Stimulated activated CD4-positive, alpha-beta T cell treated with anti-CD3 and anti-CD28 coated beads, Interleukin-12 subunit alpha, Interleukin-12 subunit beta, amount 100 ng/mL, for 48 hours (primary cell): ENCODE results near the gene SUCLG2.
"Not testable (repeated sequence)": the region's sequence is repeated elsewhere in the genome, so short reads cannot be mapped to it uniquely, and the experiment has no call there.

Experiments
- DNase-seq, 3 donors: peaks; one replicate each; pipeline ENCODE4 v3.0.0-alpha.2; 2020; ENCODE audit warnings: low read depth in 2 of 3, low spot score in 1 of 3

Gene SUCLG2

DNA sequence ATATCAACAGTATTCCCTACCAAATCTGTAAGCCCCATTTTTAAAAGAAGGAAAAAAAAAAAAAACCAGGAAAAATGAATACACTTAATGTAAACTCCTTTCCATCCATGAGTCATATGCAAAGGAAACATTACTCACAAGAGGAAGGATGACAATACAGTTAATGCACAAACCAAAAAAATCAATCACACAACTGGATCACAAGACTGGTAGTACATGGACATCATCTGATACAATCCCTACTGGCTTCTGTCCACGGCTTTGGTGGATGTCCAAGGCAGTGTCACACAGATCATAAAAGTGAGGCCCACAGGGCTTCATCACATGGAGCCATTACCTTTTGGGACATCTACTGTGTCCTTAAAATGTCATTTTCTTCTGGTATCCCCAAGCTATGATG, 44.0 kb downstream of the SUCLG2 start:
- DNase-seq: no peak

DNA sequence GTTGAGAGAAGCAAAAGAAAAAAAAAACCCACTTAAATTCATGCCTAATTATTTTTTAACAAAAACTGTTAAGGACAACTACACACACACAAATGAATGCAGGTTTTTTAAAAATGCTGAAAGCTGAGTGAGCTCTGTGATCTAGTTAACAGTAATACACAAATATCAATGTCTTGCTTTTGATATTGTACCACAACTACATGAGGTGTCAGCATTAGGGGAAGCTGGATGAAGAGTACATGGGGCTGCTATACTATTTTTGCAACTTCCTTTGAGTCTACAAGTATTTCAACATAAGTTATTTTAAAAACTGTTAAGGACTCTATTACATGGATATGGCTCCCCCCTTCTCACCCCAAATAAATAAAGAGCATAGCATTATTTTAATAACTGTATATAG, 44.7 kb downstream of the SUCLG2 start:
- no peak for DNase-seq

DNA sequence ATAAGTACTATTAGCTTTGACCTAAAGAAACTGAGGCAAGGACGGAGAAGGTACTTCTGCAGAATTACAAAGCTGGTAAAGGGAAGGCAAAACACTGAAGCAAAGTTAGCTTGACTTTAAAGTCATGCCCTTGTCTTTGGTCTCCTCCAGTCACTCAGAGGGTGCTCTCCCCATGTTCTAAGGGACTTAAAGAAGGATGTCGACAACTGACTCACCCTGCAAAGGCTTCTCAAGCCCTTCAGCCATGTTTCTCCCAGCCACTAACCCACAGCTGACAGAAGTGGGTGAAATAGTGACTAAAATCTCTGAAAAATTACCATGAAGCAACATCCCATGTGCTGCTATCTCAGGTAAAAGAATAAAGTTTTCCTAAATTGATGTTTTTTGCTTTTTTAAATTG, 46.4 kb downstream of the SUCLG2 start:
- DNase-seq: no peak

DNA sequence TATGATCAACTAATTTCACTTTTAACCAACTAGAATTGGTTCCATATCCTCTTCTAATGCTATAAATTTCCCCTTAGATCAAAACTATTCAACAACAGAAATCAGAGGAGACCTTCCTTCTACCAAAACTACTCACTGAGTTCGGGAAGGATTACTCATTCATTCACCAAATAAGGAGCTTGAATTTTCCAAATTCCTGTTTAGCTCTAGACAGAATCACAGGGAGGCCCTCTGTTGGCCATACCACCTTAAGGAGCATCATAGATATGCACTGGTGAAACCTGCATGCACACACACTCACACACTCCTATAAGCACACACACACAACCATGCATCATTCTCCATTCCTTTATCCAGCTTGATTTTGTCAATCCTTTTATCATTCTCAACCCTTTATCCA, 49.0 kb downstream of the SUCLG2 start:
- no peak for DNase-seq

DNA sequence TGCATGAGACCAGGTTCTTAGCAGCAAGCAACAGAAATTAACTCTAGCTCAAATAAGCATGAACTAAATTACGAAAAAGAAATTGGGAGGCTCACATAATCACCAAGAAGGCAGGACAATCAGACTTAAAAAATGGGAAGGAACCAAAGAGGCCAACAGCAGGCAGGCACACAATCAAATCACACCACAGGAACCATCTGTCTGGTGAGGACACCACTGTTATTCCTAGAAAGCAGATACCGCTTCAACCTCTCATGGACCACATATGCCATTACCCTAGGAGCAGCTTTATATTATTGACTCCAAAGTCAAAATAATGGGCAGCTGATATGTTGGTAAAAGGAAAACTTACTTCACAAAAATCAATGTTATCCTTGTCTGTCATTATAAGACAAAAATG, 51.6 kb downstream of the SUCLG2 start:
- DNase-seq: no peak

DNA sequence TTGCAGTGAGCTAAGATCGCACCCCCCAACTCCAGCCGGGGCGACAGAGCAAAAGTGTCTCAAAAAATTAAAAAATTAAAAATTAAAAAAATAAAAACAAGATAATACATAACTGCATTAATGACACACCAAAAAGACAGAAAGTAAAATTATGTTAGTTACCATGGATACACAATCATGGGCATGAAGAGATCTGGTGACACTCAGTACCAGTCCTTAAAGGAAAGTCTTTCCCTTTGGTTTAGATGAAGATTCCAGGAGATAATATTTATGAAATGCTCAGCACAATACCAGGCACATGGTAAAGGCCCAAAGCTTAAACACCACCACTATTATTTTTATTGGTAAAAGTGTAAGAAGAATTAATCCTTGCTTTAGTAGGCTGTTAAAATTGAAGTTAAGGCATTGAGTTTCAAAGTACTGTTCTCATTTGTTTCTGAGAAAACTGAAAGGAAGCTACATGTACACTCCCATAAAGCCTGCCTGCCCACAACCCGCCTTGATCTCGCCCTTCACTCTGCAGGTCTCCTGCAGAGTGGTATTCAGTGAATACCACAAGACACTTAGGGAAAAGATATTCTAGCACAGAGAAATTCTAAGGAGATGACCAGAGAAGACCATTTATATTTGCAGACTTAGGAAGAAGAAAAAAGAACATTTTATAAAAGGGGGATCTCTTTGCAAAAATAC, 52.3 kb downstream of the SUCLG2 start:
- no peak for DNase-seq

DNA sequence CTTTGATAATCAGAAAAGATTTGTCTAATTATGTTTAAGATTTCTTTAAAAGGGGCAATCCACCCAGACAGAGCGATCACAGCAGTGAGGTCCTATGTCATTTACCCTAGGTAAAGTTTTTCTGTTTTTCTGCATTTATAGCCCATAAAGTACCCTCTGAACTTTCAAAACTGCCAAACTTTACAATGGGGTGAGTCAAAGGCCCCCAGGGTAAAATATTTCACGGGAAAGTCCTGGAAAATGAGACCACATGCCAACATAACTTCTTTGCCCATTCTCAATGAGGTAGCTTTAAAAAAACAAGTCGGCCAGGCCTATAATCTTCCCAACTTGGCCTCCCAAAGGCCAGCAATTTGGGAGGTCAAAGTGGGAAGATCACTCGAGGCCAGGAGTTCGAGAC, 53.0 kb downstream of the SUCLG2 start:
- no peak for DNase-seq

DNA sequence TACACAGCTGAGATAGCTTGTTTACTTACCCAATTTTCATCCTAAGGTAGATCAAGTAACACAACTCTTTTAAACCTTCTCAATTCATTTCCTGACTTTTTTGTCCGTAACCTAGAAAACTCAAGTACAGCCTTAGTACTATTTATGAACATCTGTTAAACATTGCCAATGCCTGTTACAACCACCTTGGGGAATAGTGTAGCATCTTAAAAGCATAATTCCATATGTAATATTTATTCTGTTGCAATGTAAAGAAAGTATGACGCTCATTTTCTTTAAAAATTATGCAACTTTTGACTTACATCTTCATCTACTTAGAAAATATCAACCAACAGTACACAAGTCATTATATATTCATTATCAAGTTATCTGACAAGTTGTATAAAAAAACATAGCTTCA, 54.6 kb downstream of the SUCLG2 start:
- no peak for DNase-seq

DNA sequence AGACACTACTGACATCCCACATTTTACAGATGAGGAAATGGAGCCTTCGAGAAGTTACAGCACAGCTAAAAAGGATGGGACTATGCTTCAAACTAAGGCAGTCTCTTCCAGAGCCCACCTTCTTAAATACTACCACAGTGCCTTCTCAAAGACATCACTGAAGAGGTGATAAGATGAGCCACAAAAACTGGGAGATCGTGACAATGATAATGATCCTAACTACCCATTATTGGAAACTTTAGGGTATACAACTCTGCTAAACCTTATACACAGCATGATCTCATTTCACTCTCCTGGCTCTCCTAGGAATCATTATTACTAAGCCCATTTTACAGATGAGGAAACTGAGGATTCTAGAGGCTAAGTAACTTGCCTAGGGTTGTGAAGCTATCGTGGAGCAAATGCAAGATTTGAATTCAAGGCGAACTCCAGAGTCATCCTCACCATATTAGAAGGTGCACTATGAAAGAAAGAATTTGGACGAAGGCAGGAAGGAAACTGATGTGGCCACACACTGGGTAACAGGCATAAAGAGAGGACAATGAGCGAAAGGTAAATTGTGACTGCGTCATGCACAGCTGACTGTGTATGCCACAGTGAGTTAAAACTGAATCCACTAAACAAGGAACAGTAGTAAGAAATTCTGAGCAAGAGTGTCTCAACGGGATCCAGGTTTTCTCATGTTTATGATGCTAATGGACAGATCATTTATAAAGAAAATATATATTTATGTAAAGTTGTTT, 55.4 kb downstream of the SUCLG2 start:
- DNase-seq: no peak

DNA sequence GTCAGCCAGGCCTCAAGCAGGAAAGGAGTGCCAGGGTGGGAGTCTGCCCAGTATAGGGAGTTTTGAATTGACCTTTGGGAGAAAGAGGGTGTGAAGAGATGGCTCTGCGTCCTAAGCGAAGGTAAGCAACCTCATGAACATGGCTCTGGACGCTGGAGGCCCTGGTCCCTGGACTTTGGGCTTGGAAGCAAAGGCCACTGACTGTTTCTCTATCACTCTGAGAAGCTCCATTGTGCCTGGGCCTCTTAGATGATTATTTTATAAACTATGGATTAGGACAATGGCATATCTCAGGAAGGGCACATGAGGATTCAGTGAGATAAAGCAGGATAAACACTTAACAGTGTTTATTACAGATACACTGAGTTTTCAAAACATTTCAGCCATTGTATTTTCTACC, 59.0 kb downstream of the SUCLG2 start:
- no peak for DNase-seq

DNA sequence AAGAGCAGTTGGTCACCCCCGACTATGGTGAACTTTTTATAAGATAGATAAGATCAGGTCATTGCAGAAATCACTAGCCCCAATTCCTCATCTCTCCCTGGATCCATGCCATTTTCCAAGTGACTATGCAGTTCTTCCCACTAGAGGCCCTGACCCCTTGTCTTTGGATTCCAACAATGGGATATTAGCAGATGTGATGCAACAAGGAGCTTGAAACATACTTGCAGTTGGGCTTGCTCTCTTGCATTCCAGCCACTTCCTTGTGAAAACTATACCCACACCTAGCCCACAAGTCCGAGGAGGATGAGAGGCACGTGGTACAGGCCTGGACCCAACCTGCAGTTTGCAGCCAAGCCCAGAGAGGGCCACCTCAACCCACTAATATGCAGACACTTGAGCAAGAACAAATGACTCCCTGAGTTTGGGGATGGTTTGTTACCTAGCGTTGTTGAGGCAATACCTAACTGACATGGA, 60.6 kb downstream of the SUCLG2 start:
- no peak for DNase-seq

DNA sequence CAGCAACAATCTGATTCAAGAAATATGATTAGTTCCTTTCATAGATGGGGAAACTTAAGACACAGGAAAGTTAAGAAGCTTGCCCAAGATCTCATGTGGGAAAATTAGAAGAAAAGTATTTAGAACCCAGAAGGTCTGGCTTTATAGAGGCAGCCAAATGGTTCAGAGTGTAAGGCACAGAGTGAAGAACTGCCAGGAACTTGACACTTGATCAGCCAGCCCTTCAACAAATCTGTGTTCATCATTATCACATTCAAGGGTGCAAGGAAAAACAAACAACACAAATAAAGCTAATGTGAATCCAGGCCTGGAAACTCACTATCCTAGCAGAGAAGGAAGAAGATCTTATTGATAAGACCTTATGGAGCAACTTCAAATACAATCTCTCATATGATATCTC, 62.4 kb downstream of the SUCLG2 start:
- no peak for DNase-seq

DNA sequence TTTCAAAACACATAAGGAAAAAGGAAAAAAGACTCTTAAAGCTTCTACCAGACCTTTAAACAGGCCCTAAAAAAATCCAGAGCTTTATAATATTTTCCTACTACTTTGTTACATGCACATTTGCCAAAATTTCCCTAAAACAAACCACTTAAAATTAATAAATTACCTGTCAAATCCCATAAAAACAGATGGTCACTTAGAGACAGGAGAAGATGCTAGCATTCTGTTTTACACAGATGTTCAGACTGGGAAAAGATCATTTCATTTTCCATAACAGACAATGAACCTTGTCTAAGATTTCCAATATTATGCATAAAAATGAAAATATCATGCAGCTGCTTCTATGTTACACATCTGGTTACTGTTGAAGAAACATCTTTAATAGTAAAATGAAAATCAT, 66.6 kb downstream of the SUCLG2 start:
- DNase-seq: no peak

DNA sequence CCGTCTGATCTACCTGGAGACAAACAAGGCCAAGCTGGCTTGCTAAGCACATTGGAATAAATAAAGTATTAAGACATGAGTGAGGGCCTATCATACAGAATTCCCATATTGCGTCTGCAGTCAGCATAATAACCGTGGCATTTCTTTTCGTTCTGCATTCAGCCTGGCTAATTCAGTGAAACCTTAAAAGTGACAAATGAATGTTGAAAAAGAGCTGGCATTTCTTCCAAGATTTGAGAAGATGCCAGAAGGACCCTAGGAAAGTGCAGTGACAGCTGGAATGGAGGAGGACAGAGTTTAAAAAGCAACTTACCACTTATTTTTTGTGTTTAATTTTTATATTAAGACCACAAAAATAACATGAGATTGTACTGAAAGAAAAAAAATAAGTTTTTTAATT, 67.1 kb downstream of the SUCLG2 start:
- DNase-seq: no peak

DNA sequence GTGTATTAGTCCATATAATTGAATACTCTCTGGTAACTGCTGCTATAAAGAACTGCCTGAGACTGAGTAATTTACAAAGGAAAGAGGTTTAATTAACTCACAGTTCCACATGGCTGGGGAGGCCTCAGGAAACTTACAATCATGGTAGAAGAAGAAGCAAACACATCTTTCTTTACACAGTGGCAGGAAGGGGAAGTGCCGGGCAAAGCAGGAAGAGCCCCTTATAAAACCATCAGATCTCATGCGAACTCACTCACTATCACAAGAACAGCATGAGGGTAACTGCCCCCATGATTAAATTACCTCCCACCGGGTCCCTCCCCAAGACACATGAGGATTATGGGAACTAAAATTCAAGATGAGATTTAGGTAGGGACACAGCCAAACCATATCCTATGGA, 69.8 kb downstream of the SUCLG2 start:
- DNase-seq: not testable (repeated sequence)

DNA sequence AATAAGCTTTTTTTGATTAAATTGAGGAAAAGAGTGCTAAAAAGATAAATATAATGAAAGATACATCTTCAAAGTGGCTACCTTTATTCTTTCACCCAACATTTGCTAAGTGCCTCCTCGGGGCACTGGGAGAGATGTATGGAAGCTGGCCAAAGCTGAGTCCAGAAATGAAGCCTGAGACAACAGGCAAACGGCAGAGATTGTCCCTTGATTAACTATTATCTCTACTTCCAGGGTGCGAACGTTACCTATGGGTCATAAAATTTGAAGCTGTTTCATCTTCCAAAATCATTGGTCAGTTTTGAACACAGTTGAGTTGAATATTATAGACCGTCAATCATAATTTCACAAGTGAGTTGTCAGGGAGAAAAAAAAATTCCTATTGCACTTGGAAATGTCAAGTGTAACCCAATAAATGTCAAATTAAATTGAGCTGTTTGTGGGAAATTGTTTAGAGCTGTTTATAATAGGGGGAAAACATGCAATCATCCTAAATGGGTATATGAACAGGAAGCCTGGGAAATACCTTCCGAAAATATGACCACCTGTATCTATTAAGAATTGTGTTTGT, 73.9 kb downstream of the SUCLG2 start:
- no peak for DNase-seq

DNA sequence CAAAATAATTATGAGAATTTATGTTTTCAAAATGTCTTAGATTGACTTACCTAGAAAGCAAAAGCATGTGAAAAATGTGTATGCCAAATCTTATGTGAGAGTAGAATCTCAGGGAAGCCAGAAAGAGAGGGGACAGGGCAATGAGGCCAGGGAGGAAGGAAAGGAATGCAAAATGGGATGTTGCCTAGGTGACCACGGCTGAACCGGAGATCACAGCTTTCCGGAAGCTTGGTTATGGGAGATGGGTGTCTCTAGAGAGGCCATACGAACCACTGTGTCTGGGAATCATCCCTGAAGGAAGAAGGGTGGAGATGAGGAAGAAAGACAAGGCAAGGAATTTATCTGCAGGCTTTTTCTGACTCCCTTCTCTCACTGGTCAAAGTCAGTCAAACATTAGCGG, 76.0 kb downstream of the SUCLG2 start:
- no peak for DNase-seq

DNA sequence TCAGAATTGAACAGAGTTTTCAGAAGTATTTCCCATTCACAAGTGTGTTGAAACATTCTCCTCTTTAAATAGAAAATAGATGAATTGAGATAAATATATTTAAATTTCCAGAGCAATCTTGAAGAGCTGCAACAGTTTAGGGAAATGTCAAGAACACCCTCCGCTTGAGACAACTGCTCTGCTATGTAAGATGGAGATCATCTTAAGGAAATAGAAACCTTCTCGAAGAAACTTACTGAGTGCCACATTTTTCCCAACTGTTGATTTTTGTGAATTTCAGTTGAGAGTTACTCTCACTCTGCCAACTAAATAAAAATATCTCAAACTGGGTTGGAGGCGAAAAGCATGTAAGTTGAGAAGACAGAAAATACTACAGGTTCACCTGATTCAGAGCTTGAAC, 78.0 kb downstream of the SUCLG2 start:
- no peak for DNase-seq

DNA sequence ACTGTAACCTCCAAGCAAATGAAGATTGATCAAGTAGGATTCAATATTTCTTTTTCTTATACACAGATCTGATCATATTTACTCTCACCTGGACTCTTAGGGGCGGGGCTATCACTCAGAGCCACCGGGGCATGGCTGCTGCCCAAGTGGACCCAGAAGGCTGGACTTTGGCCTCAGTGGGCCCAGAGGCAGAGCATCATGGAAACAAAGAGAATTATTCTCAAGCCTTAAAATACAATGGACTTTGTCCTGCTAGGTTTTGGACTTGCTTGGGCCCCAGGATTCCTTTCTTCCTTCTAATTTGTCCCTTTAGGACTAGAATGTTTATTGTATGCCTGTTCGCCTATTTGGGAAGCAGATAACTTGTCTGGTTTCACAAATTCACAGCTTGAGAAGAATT, 85.1 kb downstream of the SUCLG2 start:
- no peak for DNase-seq

DNA sequence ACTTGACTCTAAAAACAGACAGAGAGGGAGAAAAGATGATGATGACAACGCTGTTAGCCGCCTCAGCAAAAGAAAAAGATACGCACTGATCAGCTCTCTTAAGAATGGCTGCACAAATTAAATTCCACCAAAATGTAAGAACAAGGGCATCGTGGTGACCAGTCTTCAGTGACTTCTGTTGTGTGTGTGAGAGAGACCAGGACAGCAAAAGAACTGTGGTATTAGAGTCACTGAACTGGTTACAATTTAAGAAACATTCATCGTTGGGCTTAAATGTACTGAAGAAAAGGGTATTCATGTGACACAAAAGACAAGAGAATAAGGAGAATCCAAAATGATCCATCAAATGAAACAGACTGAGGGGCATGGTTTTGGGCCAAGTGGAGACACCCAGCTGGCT, 86.5 kb downstream of the SUCLG2 start:
- no peak for DNase-seq

DNA sequence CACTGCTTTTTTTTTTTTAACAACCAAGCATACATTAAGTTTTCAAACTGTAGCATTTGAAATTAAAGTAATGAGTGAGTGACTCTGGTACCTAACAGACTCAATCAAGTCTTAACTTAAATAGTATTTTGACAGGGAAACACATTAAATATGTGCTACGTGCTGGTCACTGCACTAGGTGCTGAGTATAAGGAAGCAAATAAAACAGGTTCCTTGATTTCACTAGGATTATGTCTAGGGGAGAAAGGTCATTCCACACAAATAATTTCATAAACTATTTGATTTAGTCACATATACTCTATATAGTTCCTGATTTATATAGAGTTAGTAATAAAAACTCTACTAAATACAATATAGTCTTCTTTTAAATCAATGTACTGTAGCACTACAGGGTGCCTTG, 89.4 kb downstream of the SUCLG2 start:
- no peak for DNase-seq

DNA sequence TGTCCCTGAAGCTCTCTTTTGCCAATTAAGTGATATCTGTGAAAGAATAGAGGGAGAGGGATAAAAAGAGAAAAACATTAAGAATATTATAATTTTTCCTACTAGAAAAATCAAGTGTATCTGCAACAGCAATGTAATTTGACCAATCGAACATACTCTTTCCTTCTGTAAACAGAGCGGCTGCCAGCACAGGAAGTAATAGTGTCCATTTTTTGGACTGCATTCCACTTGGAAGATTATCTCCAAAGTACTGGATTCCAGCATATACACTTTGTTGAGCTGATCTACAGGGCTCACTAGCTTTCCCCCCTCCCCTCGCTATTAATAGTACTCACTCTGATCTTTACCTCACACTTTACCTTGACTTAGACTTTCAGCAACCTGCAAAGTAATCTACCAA, 90.4 kb downstream of the SUCLG2 start:
- DNase-seq: no peak
